GM19240 (cell line): ENCODE measurements around the gene VWA1.
"Not testable (repeated sequence)": the region's sequence is repeated elsewhere in the genome, so short reads cannot be mapped to it uniquely, and the experiment has no call there.

Experiments
- DNase-seq: peaks from one replicate; pipeline ENCODE4 v3.0.0; 2011; ENCODE audit warnings: low spot score; ENCODE audit not compliant: insufficient read length

VWA1 gene

GRCh38 chr1:1423245-1423597 is 12.3 kb upstream of the VWA1 start:
- DNase-seq, result no peak

- no peak for DNase-seq
These were observed 10.8 kb upstream of the VWA1 start for GRCh38 chr1:1424707-1425106.

- no peak for DNase-seq
These were observed 10.1 kb upstream of the VWA1 start for GRCh38 chr1:1425426-1425752.

- no peak for DNase-seq
These were observed 9.6 kb upstream of the VWA1 start for GRCh38 chr1:1425753-1426495.

GRCh38 chr1:1426496-1427105 is 8.9 kb upstream of the VWA1 start:
- no peak for DNase-seq

GRCh38 chr1:1427106-1427819 is 8.2 kb upstream of the VWA1 start:
- no peak for DNase-seq

GRCh38 chr1:1427820-1428148 is 7.7 kb upstream of the VWA1 start:
- DNase-seq, result no peak

- no peak for DNase-seq
These were observed 7.3 kb upstream of the VWA1 start for GRCh38 chr1:1428174-1428573.

- not testable (repeated sequence) for DNase-seq
These were observed 6.5 kb upstream of the VWA1 start for GRCh38 chr1:1428967-1429366.

- no peak for DNase-seq
These were observed 5.8 kb upstream of the VWA1 start for GRCh38 chr1:1429671-1430073.

- DNase-seq, result no peak
These were observed 5.1 kb upstream of the VWA1 start for GRCh38 chr1:1430114-1430982.

- DNase-seq, result no peak
These were observed 4.3 kb upstream of the VWA1 start for GRCh38 chr1:1430992-1431844.

GRCh38 chr1:1431845-1432273 is 3.6 kb upstream of the VWA1 start:
- DNase-seq, result no peak

- DNase-seq, result no peak
These were observed 3.1 kb upstream of the VWA1 start for GRCh38 chr1:1432274-1432950.

GRCh38 chr1:1432951-1433803 is 2.3 kb upstream of the VWA1 start:
- DNase-seq, result no peak

- no peak for DNase-seq
These were observed 1.7 kb upstream of the VWA1 start for GRCh38 chr1:1433804-1434130.

- no peak for DNase-seq
These were observed 1.2 kb upstream of the VWA1 start for GRCh38 chr1:1434131-1434823.

- no peak for DNase-seq
These were observed 725 bp upstream of the VWA1 start for GRCh38 chr1:1434824-1435105.

GRCh38 chr1:1435911-1436629 is 580 bp downstream of the VWA1 start:
- no peak for DNase-seq
